NCI-H748 treated with DMSO at 0.1 percent for 48 hours (cell line): ENCODE results near the gene SAA2.
"Not testable (repeated sequence)": the region's sequence is repeated elsewhere in the genome, so short reads cannot be mapped to it uniquely, and the experiment has no call there.

Source experiments
- DNase-seq: peaks from one replicate; lab custom pipeline; 2025; lab: John Stamatoyannopoulos, UW

SAA2 gene

GRCh38 chr11:18248561-18248960 is at the start of gene SAA2:
Gene SAA2 (minus strand): TSS chr11:18248668. CDS start chr11:18248011, 657 bp downstream.
- DNase-seq, result no peak

- no peak for DNase-seq
These were observed 46.8 kb upstream of the SAA2 start for GRCh38 chr11:18295316-18295715.

- no peak for DNase-seq
These were observed 46.4 kb upstream of the SAA2 start for GRCh38 chr11:18294862-18295261.

- no peak for DNase-seq
These were observed 40.4 kb upstream of the SAA2 start for GRCh38 chr11:18288911-18289310.

GRCh38 chr11:18285841-18286240 is 37.4 kb upstream of the SAA2 start:
- no peak for DNase-seq

- DNase-seq, result no peak
These were observed 34.2 kb upstream of the SAA2 start for GRCh38 chr11:18282626-18283025.

GRCh38 chr11:18280438-18281045 is 32.1 kb upstream of the SAA2 start:
- DNase-seq, result no peak

- no peak for DNase-seq
These were observed 29.2 kb upstream of the SAA2 start for GRCh38 chr11:18277565-18278271.

GRCh38 chr11:18271206-18271605 is 22.7 kb upstream of the SAA2 start:
- DNase-seq, result no peak

- DNase-seq, result no peak
These were observed 21.6 kb upstream of the SAA2 start for GRCh38 chr11:18270102-18270501.

GRCh38 chr11:18269252-18269651 is 20.8 kb upstream of the SAA2 start:
- not testable (repeated sequence) for DNase-seq

- not testable (repeated sequence) for DNase-seq
These were observed 19.1 kb upstream of the SAA2 start for GRCh38 chr11:18267335-18268133.

GRCh38 chr11:18265949-18266348 is 17.5 kb upstream of the SAA2 start, which contains the start of gene SAA1:
Gene SAA1 (plus strand): TSS chr11:18266264. CDS start chr11:18266888, 624 bp downstream.
- DNase-seq, result no peak

GRCh38 chr11:18264677-18265555 is 16.4 kb upstream of the SAA2 start:
- DNase-seq, result no peak

- no peak for DNase-seq
These were observed 15.6 kb upstream of the SAA2 start for GRCh38 chr11:18264035-18264434.

- DNase-seq, result not testable (repeated sequence)
These were observed 14.3 kb upstream of the SAA2 start for GRCh38 chr11:18262681-18263350.

GRCh38 chr11:18261721-18262120 is 13.3 kb upstream of the SAA2 start:
- DNase-seq, result no peak

- DNase-seq, result no peak
These were observed 10.8 kb upstream of the SAA2 start for GRCh38 chr11:18259259-18259658.

- DNase-seq, result no peak
These were observed 6.4 kb upstream of the SAA2 start for GRCh38 chr11:18254781-18255361.

- DNase-seq, result no peak
These were observed 5.4 kb upstream of the SAA2 start for GRCh38 chr11:18253778-18254338.

GRCh38 chr11:18253233-18253632 is 4.8 kb upstream of the SAA2 start:
- no peak for DNase-seq
